ENCODE results near the gene SLC39A8. TPM values are rescaled to one million over a fixed set of nuclear protein-coding genes. Genes with fewer than 3 reads are reported as not detected.
A peak's percentile ranks its signal among the peaks of the same experiment; 100 is the strongest.

Gene SLC39A8
- total RNA-seq, 2 donors from 2014 or later = 31.1 to 33.7 TPM

- no peaks in the 10 kb centered on the region for H3K9me3 ChIP-seq (ENCODE audit: control insufficient read depth, low read length, poor library complexity, severe bottlenecking)
- DNase-seq (no peak), ATAC-seq (no peak)
- Mint-ChIP-seq H3K27me3 (no peaks in the 10 kb centered on the region), H3K4me3 (no peak overlapping the region), H3K27ac (no peak overlapping the region), H3K36me3 (ENCODE audit: low read depth) (peaks cover 5% of the 10 kb centered on the region), H3K4me1 (peaks cover 46% of the 10 kb centered on the region)
Observed at GRCh38 chr4:102333787-102334186, 11.5 kb downstream of the SLC39A8 start.

GRCh38 chr4:102328045-102328444 is 17.2 kb downstream of the SLC39A8 start:
- no peak for DNase-seq
- H3K27me3 Mint-ChIP-seq = no peaks in the 10 kb centered on the region
- H3K36me3 Mint-ChIP-seq (ENCODE audit: low read depth) = peaks cover 8% of the 10 kb centered on the region
- H3K4me3 Mint-ChIP-seq = no peak overlapping the region
- no peaks in the 10 kb centered on the region for H3K9me3 ChIP-seq (ENCODE audit: control insufficient read depth, low read length, poor library complexity, severe bottlenecking)
- no peak for ATAC-seq
- peaks cover 48% of the 10 kb centered on the region for H3K4me1 Mint-ChIP-seq
- no peak overlapping the region for H3K27ac Mint-ChIP-seq

DNA sequence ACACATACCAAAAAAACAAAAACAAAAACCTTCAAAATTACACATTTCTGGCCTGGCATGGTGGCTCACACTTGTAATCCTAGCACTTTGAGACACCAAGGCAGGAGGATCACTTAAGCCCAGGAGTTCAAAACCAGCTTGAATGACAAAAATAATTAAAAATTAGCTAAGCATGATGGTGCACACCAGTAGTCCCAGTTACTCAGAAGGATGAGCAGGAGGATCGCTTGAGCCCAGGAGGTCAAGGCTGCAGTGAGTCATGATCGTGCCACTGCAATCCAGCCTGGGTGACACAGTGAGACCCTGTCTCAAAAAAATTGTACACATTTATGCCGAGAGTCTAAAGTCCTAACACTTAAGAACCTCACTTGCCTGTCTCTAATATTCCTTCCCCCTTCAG is 18.3 kb downstream of the SLC39A8 start:
- Mint-ChIP-seq H3K27me3 (no peaks in the 10 kb centered on the region), H3K4me3 (no peak overlapping the region), H3K4me1 (peaks cover 49% of the 10 kb centered on the region), H3K36me3 (ENCODE audit: low read depth) (peaks cover 8% of the 10 kb centered on the region), H3K27ac (no peak overlapping the region)
- H3K9me3 ChIP-seq (ENCODE audit: control insufficient read depth, low read length, poor library complexity, severe bottlenecking) = no peaks in the 10 kb centered on the region
- ATAC-seq (no peak), DNase-seq (no peak)

GRCh38 chr4:102324730-102325129 is 20.6 kb downstream of the SLC39A8 start:
- Mint-ChIP-seq H3K27me3 (no peaks in the 10 kb centered on the region), H3K4me3 (no peak overlapping the region), H3K4me1 (peaks cover 43% of the 10 kb centered on the region), H3K36me3 (ENCODE audit: low read depth) (peaks cover 8% of the 10 kb centered on the region), H3K27ac (no peak overlapping the region)
- H3K9me3 ChIP-seq (ENCODE audit: control insufficient read depth, low read length, poor library complexity, severe bottlenecking) = no peaks in the 10 kb centered on the region
- ATAC-seq (no peak), DNase-seq (no peak)

DNA sequence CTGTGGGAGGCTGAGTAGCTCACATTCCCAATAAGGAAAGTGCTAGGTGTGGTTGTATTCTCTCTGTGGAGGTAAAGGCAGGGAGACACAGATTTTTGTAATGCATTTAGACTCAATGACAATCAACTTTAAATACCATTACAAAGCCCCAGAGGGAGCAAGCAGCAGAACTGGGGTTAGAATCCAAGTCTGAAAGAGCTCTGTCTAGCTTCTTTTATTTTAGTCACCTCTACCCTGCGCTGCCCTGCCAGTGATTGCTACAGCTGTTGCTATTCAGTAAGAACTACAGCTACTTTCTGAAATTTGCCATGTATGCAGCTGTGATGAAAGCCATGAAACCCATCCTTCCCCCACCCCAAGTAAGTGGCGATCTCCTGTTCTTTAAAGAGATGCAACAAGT is 22.5 kb downstream of the SLC39A8 start:
- Mint-ChIP-seq H3K4me1 (peaks cover 36% of the 10 kb centered on the region), H3K36me3 (ENCODE audit: low read depth) (peaks cover 8% of the 10 kb centered on the region), H3K4me3 (no peak overlapping the region), H3K27ac (no peak overlapping the region), H3K27me3 (no peaks in the 10 kb centered on the region)
- DNase-seq (no peak), ATAC-seq (no peak)
- no peaks in the 10 kb centered on the region for H3K9me3 ChIP-seq (ENCODE audit: control insufficient read depth, low read length, poor library complexity, severe bottlenecking)

GRCh38 chr4:102321260-102321995 is 23.9 kb downstream of the SLC39A8 start:
- no peaks in the 10 kb centered on the region for H3K9me3 ChIP-seq (ENCODE audit: control insufficient read depth, low read length, poor library complexity, severe bottlenecking)
- Mint-ChIP-seq H3K27ac (peak overlapping the region; percentile 82), H3K4me3 (no peak overlapping the region), H3K4me1 (peaks cover 28% of the 10 kb centered on the region), H3K36me3 (ENCODE audit: low read depth) (peaks cover 7% of the 10 kb centered on the region), H3K27me3 (no peaks in the 10 kb centered on the region)
- DNase-seq (no peak), ATAC-seq (no peak)

DNA sequence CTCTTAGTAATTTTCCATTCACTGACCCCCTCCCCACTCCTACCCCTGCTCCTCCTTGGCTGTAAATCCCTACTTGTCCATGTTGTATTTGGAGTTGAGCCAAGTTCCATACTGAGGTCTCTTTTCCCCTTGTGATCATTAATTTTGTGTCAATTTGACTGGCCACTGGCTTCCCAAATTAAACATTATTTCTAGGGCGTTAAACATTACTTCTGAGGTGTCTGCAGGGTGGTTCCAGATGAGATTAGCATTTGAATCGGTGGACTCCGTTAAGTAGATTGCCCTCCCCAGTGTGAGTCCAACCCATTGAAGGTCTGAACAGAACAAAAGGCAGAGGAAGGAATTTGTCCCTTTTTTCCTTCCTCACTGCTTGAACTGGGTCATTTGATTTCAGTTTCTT is 25.7 kb downstream of the SLC39A8 start:
- peaks cover 7% of the 10 kb centered on the region for H3K36me3 Mint-ChIP-seq (ENCODE audit: low read depth)
- DNase-seq = no peak
- no peak overlapping the region for H3K27ac Mint-ChIP-seq
- H3K27me3 Mint-ChIP-seq = no peaks in the 10 kb centered on the region
- ATAC-seq = no peak
- no peaks in the 10 kb centered on the region for H3K9me3 ChIP-seq (ENCODE audit: control insufficient read depth, low read length, poor library complexity, severe bottlenecking)
- peaks cover 22% of the 10 kb centered on the region for H3K4me1 Mint-ChIP-seq
- no peak overlapping the region for H3K4me3 Mint-ChIP-seq

- Mint-ChIP-seq H3K27ac (no peak overlapping the region), H3K27me3 (no peaks in the 10 kb centered on the region), H3K4me1 (peaks cover 23% of the 10 kb centered on the region), H3K4me3 (no peak overlapping the region), H3K36me3 (ENCODE audit: low read depth) (peaks cover 10% of the 10 kb centered on the region)
- H3K9me3 ChIP-seq (ENCODE audit: control insufficient read depth, low read length, poor library complexity, severe bottlenecking) = no peaks in the 10 kb centered on the region
- no peak for DNase-seq
- ATAC-seq = no peak
Observed at GRCh38 chr4:102318526-102318925, 26.8 kb downstream of the SLC39A8 start.

DNA sequence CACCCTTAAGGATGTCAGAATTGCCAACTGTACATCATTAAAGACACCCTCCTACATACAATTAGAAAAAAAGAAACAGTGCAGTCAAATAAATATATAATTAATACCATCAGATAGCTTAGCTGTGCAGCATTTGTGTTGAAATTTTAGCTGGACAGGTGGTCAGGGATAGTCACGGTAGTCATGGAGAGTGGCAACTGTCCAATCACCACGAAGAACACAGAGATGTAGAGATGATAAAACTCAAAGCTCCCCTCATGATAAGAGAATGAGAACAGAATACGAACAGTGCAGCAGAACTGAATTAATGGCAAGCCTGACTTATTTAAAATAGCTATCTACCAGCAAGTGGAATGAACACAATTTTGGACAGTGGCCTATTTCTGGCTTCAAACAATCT is 27.2 kb downstream of the SLC39A8 start:
- H3K4me3 Mint-ChIP-seq = no peak overlapping the region
- no peak for ATAC-seq
- H3K27ac Mint-ChIP-seq = no peak overlapping the region
- H3K9me3 ChIP-seq (ENCODE audit: control insufficient read depth, low read length, poor library complexity, severe bottlenecking) = no peaks in the 10 kb centered on the region
- no peak for DNase-seq
- peaks cover 21% of the 10 kb centered on the region for H3K4me1 Mint-ChIP-seq
- H3K36me3 Mint-ChIP-seq (ENCODE audit: low read depth) = peaks cover 8% of the 10 kb centered on the region
- H3K27me3 Mint-ChIP-seq = no peaks in the 10 kb centered on the region

DNA sequence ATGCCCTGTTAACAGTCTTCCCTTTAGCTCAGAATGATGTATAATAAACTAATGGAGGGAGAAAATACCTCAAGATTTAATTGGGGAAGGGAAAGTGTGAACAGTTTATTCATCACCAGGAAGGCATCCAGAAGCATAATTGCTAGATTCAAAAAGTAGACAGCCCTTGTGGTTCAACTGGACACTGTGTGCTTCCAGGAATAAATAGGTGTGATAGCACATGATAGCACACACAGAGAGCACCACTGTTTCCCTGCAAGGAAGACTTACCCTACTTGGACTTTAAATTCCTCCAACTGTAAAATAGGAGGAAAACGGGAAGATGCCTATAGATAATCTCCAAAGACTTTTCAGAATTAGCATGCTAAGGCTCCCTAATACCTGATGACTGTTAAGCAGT is 27.8 kb downstream of the SLC39A8 start:
- ATAC-seq = no peak
- peaks cover 6% of the 10 kb centered on the region for H3K36me3 Mint-ChIP-seq (ENCODE audit: low read depth)
- H3K27me3 Mint-ChIP-seq = no peaks in the 10 kb centered on the region
- H3K9me3 ChIP-seq (ENCODE audit: control insufficient read depth, low read length, poor library complexity, severe bottlenecking) = no peaks in the 10 kb centered on the region
- H3K27ac Mint-ChIP-seq = no peak overlapping the region
- no peak overlapping the region for H3K4me3 Mint-ChIP-seq
- H3K4me1 Mint-ChIP-seq = peaks cover 18% of the 10 kb centered on the region
- DNase-seq = no peak

GRCh38 chr4:102316585-102316984 is 28.7 kb downstream of the SLC39A8 start:
- no peak overlapping the region for H3K27ac Mint-ChIP-seq
- H3K4me1 Mint-ChIP-seq = peaks cover 14% of the 10 kb centered on the region
- DNase-seq (no peak), ATAC-seq (no peak)
- H3K9me3 ChIP-seq (ENCODE audit: control insufficient read depth, low read length, poor library complexity, severe bottlenecking) = no peaks in the 10 kb centered on the region
- H3K27me3 Mint-ChIP-seq = no peaks in the 10 kb centered on the region
- no peak overlapping the region for H3K4me3 Mint-ChIP-seq
- H3K36me3 Mint-ChIP-seq (ENCODE audit: low read depth) = peaks cover 6% of the 10 kb centered on the region

DNA sequence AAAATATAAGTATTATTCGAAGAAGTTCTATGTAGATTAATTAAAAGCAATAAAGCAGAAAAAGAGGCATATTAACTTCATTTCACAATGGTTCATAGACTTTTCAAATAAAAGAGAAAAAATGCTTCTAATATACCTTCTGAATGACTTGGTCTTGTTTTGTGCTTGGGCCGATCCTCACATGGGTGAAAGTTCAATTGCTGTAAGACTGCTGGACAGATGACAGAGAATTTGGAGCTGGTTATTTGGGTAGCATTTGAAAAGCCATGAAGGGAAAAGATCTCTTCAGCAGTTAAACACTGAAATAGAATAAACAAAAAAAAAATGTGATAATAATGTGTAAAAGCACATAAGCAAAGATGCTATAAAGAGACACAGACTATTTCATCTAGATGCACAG is 29.8 kb downstream of the SLC39A8 start:
- no peaks in the 10 kb centered on the region for H3K9me3 ChIP-seq (ENCODE audit: control insufficient read depth, low read length, poor library complexity, severe bottlenecking)
- no peak overlapping the region for H3K4me3 Mint-ChIP-seq
- peaks cover 6% of the 10 kb centered on the region for H3K36me3 Mint-ChIP-seq (ENCODE audit: low read depth)
- ATAC-seq (no peak), DNase-seq (no peak)
- H3K4me1 Mint-ChIP-seq = peaks cover 8% of the 10 kb centered on the region
- H3K27me3 Mint-ChIP-seq = no peaks in the 10 kb centered on the region
- no peak overlapping the region for H3K27ac Mint-ChIP-seq

GRCh38 chr4:102312417-102312816 is 32.9 kb downstream of the SLC39A8 start:
- DNase-seq (no peak), ATAC-seq (no peak)
- no peaks in the 10 kb centered on the region for H3K9me3 ChIP-seq (ENCODE audit: control insufficient read depth, low read length, poor library complexity, severe bottlenecking)
- H3K27me3 Mint-ChIP-seq = no peaks in the 10 kb centered on the region
- no peak overlapping the region for H3K4me3 Mint-ChIP-seq
- peak overlapping the region; percentile 9 for H3K27ac Mint-ChIP-seq
- H3K36me3 Mint-ChIP-seq (ENCODE audit: low read depth) = peaks cover 11% of the 10 kb centered on the region
- peaks cover 26% of the 10 kb centered on the region for H3K4me1 Mint-ChIP-seq

DNA sequence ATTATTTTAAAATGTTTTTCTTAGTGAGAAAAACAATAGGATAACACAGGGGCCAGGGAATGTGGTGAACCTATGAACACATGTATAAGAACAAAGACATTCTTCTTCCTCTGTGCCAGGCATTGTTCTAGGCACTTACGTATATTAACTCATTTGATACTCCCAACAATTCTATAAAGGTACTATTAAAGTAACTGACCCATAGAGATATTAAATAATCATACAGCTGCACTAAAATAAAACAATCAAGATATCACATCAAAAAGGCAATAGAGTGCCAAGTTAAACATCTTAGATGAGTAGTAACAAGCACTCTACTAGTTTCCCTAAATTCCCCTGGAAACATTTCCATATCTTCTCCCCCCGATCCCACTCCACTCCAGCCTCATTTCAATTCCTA is 33.4 kb downstream of the SLC39A8 start:
- Mint-ChIP-seq H3K4me1 (peaks cover 26% of the 10 kb centered on the region), H3K4me3 (no peak overlapping the region), H3K27ac (peak overlapping the region; percentile 9), H3K36me3 (ENCODE audit: low read depth) (peaks cover 11% of the 10 kb centered on the region), H3K27me3 (no peaks in the 10 kb centered on the region)
- DNase-seq (no peak), ATAC-seq (no peak)
- H3K9me3 ChIP-seq (ENCODE audit: control insufficient read depth, low read length, poor library complexity, severe bottlenecking) = no peaks in the 10 kb centered on the region

Data from T-helper 17 cell (primary cell).